Activated T-helper 9 cell treated with anti-CD3 and anti-CD28 coated beads, Interleukin-2, amount 50 U/mL, for 16 hours (primary cell): Measurements from ENCODE around the gene SELENOS.
A peak's percentile ranks its signal among the peaks of the same experiment; 100 is the strongest.

Experiments
- DNase-seq: peaks from one replicate; pipeline ENCODE4 v3.0.0-alpha.2; 2020; ENCODE audit warnings: low read depth

The SELENOS gene

DNA sequence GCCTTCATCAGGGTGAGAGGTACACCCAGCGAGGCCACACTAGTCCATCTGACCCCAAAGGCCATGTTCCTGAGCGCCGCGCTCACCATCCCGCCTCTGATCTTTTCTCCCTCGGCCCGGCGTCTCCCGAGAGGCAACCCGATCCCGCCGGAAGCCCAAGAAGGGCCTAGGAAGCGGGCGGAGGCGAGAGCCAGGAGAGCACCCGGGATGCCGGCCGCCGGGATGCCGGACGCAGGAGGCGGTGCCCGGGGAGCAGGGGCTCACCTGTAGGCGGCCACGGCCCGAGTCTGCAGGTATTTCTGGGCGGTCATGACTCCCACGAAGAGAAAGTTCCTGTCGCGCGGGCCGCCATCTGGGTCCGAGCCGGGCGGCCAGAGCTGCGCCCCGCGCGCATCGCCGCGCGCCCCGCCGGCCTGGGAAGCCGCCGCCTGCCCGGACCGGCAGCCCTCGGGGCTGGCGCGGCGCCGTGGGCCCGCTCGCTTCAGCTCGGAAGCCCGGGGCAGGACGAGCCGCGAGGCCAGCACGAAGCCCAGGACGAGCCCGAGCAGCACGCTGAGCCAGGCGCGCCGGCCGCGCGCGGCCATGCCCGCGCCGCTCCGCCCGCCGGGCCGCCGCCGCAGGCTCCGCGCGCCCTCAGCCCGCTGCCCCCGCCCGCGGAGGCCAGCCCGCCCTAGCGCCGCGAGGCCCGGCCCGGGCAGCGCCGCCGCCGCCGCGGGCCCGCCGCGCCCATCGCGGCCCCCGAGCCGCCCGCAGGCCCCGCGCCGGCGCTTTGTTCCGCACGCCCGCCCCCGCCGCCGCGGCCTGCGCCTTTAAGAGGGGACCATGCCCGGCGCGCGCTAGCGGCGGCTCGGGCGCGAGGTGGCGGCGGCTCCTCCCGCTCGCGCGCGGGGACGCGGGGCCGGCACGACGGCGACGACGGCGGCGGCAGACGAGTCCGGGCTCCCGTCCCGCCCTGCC is 26.1 kb downstream of the SELENOS start:
- peak; percentile 36 for DNase-seq

DNA sequence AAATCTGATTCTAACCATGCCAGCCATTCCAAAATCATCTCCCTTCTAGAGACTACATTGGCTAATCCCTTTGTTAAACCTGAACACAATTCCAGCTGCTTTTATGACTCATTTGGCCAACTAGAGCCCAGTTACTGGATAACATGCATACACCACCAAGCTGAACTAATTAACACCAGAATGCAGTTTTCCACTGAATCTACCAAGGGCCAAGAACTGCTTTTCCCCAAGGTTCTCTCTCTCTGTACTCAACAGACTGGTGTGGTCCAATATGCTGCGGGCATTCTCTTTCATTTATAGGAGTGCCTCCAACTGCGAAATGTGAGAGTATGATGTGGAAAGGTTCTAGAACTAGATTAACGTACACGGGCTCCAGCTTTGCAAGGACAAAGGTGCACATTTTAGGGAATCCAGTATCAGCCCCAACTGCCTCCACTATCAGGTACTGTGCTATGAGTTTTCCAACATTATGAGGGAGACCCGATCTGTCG is 26.9 kb downstream of the SELENOS start:
- no peak for DNase-seq

DNA sequence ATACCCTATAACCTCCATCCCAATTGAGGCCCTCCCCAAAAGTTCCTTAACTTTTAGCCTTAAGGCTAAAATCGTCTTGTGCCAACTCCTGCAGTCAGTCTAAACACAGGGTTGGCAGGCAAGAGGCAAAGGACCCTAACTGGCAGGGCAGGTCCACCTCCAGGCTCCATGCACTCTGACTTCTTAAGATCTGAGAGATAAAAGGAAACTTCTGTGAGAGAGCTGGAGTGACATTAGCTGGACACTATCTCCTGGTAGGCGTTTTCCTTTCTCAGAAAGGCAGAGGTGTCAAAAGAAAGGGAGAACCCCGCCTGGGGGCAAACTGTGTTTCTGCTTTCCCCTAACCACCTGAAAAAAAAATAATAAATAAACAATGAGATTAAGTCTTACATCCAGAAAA is 29.0 kb downstream of the SELENOS start:
- no peak for DNase-seq

DNA sequence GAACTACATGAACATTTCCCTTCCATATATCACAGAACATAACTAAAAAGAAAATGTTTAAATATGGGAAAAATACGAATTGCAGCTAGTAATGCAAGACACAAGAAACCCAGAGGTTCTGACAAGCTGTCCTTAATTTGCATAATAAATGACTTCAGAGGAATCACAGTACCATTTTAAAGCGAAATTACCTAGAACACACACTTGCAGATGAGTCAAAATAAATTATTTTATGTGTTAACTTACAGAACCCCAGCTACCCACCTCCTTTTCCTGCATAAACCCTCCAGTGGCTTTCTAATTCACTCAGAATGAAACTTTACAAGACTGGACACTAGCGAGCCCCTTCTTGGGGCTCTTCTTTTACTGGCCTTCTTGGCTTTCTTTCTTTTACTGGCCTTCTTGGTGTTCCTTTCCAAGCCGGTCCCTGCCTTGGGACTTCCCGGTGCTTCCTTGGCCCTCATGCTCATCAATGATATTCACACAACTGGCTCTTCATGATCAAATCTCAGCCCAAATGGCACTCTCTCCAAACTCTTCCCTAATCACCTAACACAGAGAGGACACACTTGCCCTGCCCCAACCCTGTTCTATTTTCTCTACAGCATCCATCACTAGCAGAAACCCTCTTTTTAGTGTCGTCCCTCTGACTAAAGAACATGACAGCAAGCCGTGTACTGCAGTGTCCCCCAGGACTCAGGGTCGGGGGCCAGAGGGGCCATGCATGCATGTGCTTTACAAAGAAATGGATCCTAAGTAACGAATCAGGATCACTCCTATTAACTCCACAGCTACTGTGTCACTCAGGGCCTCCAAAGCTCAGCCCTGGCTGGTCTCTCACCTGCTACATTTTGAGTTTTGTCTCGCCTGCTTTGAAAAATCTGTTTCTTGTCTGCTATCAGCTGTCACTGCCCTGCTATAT is 30.2 kb downstream of the SELENOS start:
- no peak for DNase-seq

DNA sequence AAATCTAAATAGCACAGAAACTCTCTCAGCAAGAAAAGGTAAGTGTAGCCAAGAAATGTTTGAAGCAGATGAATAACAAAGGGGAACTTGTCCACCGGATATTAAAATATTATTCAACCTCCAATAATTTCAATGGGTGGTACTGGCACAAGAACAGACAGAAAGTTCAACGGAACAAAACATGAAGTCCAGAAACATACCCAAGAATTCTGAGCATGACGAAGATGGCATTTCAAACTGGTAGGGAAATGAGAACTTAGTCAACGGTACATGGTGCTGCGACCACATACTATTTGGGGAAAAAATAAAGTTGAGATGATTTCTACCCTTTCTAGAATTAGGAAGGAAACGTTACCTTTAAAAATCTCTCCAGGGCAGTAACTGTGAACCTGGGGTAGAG is 30.9 kb downstream of the SELENOS start:
- no peak for DNase-seq

DNA sequence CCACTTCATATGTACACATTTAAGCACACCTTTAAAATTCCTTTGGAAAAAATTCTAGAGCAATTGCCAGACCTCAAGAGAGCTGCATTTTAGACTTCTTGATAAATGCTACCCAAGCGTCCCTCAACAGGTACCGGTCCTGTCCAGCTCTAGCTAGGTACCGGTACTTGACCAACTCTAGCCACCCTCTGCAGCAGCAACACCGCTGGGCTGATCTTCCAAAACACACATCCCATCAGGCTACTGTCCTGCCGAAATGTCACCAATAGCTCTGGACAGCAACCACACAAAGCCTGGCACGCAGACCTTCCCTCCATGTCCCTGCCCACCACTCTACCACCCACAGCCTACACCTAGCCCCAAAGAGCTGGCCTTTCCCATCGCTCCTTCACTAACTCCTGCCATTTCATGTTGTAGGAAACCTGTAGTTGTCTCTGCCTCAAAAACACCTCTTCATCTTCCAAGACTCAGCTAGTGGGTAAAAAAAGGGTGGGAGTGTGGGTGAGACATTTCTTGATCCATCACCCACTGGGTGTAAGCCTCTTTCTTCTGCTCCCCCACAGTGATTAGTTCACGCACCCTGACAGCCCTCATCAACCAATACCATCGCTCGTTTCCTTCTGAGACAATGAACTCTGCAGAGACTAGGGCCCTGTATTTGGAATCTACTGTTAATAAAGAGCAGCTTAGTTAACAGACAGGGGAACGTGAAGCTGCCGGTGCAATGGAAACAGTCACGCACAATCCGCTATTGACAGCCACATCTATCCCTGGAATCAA is 32.2 kb downstream of the SELENOS start:
- DNase-seq = no peak

GRCh38 chr15:101244036-101244781 is 33.1 kb downstream of the SELENOS start:
- no peak for DNase-seq

GRCh38 chr15:101243420-101243819 is 33.9 kb downstream of the SELENOS start:
- no peak for DNase-seq

DNA sequence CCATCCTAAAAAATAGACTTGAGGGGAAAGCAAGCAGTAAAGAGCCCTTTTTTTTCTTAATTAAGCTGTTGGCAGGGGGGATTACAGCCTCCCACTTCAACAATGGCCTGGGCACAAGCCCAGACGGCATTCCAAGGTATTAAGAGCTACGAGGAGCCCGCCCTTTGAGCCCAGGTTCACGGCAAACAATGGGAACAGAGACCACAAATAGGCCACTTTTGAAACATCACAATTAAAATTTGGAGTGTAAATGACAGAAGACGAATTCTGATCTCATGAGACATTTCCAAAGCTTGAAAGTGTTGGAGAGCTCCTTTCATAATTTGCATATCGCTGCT is 34.3 kb downstream of the SELENOS start:
- DNase-seq = no peak

DNA sequence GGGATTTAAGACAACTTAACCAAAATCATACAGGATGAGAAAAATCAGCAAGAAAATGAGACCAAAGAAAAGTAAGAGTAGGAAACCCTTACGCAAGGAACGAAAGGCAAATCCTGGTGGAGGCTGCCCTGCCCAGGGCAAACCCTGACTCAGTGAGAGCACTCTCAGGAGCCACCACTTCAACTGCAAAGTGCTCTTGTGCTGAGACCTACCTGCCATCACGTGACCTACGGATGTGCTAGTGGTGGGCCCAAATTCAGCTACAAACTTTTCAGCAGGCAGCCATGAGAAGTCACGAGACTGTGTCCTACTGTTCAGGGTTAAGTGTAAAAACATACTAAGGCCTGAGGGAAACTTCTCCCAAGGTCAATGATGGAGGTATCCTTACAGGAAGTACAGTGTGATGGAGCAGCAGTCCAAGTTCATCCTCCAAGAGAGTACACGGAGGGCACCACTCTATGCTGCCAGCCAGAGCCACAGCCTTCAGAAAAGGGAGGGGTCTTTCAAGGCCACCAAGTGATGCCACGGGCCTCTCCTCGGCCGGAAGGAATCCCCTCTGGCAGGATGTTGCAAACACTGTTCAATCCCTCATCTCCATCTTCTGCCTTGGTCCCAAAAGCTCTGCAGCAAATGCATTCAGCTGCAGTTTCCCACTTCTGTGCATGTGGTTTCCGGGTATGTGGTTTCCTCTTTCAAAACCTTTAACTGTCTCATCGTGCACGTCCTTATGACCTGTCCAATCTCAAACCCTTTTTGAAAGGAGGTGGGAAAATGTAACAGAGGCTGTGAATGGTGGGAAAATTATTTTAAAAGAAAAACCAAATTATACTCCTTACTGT is 34.9 kb downstream of the SELENOS start:
- peak; percentile 18 for DNase-seq

GRCh38 chr15:101240358-101240757 is 36.9 kb downstream of the SELENOS start:
- no peak for DNase-seq

- DNase-seq = no peak
Observed at GRCh38 chr15:101239724-101240136, 37.6 kb downstream of the SELENOS start.

- no peak for DNase-seq
Observed at GRCh38 chr15:101237251-101237650, 40.0 kb downstream of the SELENOS start.

GRCh38 chr15:101233651-101234280 is 43.5 kb downstream of the SELENOS start:
- DNase-seq = no peak

DNA sequence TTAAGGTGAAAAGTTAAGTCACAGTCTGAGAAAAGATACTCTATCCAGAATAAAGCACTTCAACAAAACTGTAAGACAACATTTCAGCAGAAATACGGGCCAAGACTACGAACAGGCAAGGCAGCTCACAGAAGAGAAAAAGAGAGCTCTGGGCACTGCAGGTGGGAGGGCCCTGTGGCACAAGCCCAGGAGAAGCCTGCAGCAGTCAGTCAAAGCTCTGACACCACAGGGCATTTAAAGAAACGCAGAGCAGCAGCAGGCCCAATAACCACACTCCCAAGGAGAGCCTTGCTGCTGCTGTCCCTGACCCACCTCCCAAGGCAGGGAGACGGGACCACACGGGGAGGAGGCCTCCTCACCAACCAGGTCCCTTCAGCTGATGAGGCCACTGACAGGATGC is 44.6 kb downstream of the SELENOS start:
- no peak for DNase-seq

GRCh38 chr15:101228313-101228712 is 49.0 kb downstream of the SELENOS start:
- no peak for DNase-seq

DNA sequence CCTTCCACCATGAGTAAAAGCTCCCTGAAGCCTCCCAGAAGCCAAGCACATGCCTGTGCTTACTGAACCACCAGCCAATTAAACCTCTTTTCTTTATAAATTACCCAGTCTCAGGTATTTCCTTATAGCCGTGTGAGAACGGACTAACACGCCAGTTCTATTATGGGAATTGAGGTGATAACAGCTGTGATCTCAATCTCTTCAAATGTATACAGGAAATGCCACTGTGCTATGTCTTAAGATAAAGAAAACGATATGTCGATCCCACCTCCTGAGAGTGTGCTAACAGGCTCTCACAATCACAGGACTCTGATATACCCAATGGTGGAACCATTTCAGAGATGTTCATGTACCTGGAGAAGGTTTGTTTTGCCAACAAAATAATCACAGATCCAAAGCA is 51.6 kb downstream of the SELENOS start:
- DNase-seq = no peak
